DMS153 treated with DMSO at 0.1 percent for 48 hours (cell line): Measurements from ENCODE around the gene FAM98B.

ENCODE experiments used
- DNase-seq: peaks from one replicate; lab custom pipeline; 2025; ENCODE audit not compliant: unreplicated experiment; lab: John Stamatoyannopoulos, UW

The FAM98B gene

GRCh38 chr15:38461066-38461833 is 7.3 kb downstream of the FAM98B start:
- DNase-seq: no peak

GRCh38 chr15:38463893-38464292 is 10.0 kb downstream of the FAM98B start:
- DNase-seq: no peak

GRCh38 chr15:38464675-38465074 is 10.7 kb downstream of the FAM98B start:
- no peak for DNase-seq

- no peak for DNase-seq
Measured at GRCh38 chr15:38470816-38471215, 16.9 kb downstream of the FAM98B start.

GRCh38 chr15:38471974-38472373 is 18.0 kb downstream of the FAM98B start:
- no peak for DNase-seq

GRCh38 chr15:38474155-38474757 is 20.3 kb downstream of the FAM98B start:
- DNase-seq: no peak

- no peak for DNase-seq
Measured at GRCh38 chr15:38475361-38475760, 21.4 kb downstream of the FAM98B start.

- no peak for DNase-seq
Measured at GRCh38 chr15:38476120-38476519, 22.2 kb downstream of the FAM98B start.

GRCh38 chr15:38477637-38478036 is 23.7 kb downstream of the FAM98B start:
- DNase-seq: no peak

- no peak for DNase-seq
Measured at GRCh38 chr15:38479266-38479665, 25.3 kb downstream of the FAM98B start.

- DNase-seq: no peak
Measured at GRCh38 chr15:38479756-38480155, 25.8 kb downstream of the FAM98B start.

GRCh38 chr15:38481113-38481512 is 27.2 kb downstream of the FAM98B start:
- no peak for DNase-seq

GRCh38 chr15:38481761-38482160 is 27.8 kb downstream of the FAM98B start:
- DNase-seq: no peak

GRCh38 chr15:38482572-38482971 is 28.6 kb downstream of the FAM98B start:
- DNase-seq: no peak

GRCh38 chr15:38486936-38487335 is 33.0 kb downstream of the FAM98B start:
- no peak for DNase-seq

GRCh38 chr15:38487378-38487777 is 33.5 kb downstream of the FAM98B start:
- no peak for DNase-seq

- no peak for DNase-seq
Measured at GRCh38 chr15:38490242-38490922, 36.5 kb downstream of the FAM98B start.

- no peak for DNase-seq
Measured at GRCh38 chr15:38496151-38496550, 42.2 kb downstream of the FAM98B start.

- no peak for DNase-seq
Measured at GRCh38 chr15:38499651-38500050, 45.7 kb downstream of the FAM98B start.

GRCh38 chr15:38503496-38503895 is 49.6 kb downstream of the FAM98B start:
- DNase-seq: no peak

- no peak for DNase-seq
Measured at GRCh38 chr15:38504680-38505467, 50.9 kb downstream of the FAM98B start.
